IMR-90 (cell line): ENCODE results near the gene CDH23.

Source experiments
- BHLHE40 ChIP-seq: fragments of 150-350 bp; IDR thresholded peaks from 2 replicates; pipeline ENCODE4 v1.6.1; 2016; ENCODE audit warnings: mild to moderate bottlenecking, low read depth, low read length
- CEBPB ChIP-seq: IDR thresholded peaks from 2 replicates; pipeline ENCODE4 v1.6.1; 2012; ENCODE audit warnings: low read depth, low read length, improper control_type of control experiment
- CHD1 ChIP-seq: IDR thresholded peaks from 2 replicates; pipeline ENCODE4 v1.6.1; 2012; ENCODE audit warnings: low read depth, low read length, improper control_type of control experiment
- FOS ChIP-seq: fragments of 150-350 bp; IDR thresholded peaks from 2 replicates; pipeline ENCODE4 v1.6.1; 2016; ENCODE audit warnings: low read depth, low read length
- MAFK ChIP-seq: IDR thresholded peaks from 2 replicates; pipeline ENCODE4 v1.6.1; 2012; ENCODE audit warnings: low read depth, low read length, improper control_type of control experiment
- MAZ ChIP-seq: IDR thresholded peaks from 2 replicates; pipeline ENCODE4 v1.6.1; 2012; ENCODE audit warnings: low read depth, mild to moderate bottlenecking, low read length, improper control_type of control experiment, moderate library complexity, borderline replicate concordance
- MXI1 ChIP-seq: IDR thresholded peaks from 2 replicates; pipeline ENCODE4 v1.6.1; 2012; ENCODE audit warnings: low read depth, mild to moderate bottlenecking, low read length, moderate library complexity, borderline replicate concordance
- POLR2A ChIP-seq: IDR thresholded peaks from 2 replicates; pipeline ENCODE4 v1.6.1; 2012; ENCODE audit warnings: mild to moderate bottlenecking, low read depth, low read length
- RAD21 ChIP-seq: IDR thresholded peaks from 2 replicates; pipeline ENCODE4 v1.6.1; 2012; ENCODE audit warnings: low read length, improper control_type of control experiment
- RCOR1 ChIP-seq: IDR thresholded peaks from 2 replicates; pipeline ENCODE4 v1.6.1; 2012; ENCODE audit warnings: mild to moderate bottlenecking, low read length, improper control_type of control experiment; ENCODE audit not compliant: insufficient replicate concordance
- RFX5 ChIP-seq: IDR thresholded peaks from 2 replicates; pipeline ENCODE4 v1.8.0; 2012; ENCODE audit warnings: low read depth, mild to moderate bottlenecking, low read length, moderate library complexity
- SMC3 ChIP-seq: fragments of 150-350 bp; IDR thresholded peaks from 2 replicates; pipeline ENCODE4 v1.6.1; 2016; ENCODE audit warnings: low read depth, mild to moderate bottlenecking, antibody characterized with exemption, low read length, moderate library complexity
- TF ChIP-seq, protein P1 (sequence below): conservative IDR thresholded peaks from 2 replicates; pipeline ENCODE4 v1.5.1; 2012; ENCODE audit warnings: mild to moderate bottlenecking, low read depth, low read length, improper control_type of control experiment
- TF ChIP-seq, protein P2 (sequence below): fragments of 150-350 bp; IDR thresholded peaks from 2 replicates; pipeline ENCODE4 v1.6.1; 2016; ENCODE audit warnings: low read depth, mild to moderate bottlenecking, low read length, moderate library complexity, borderline replicate concordance

DNA sequence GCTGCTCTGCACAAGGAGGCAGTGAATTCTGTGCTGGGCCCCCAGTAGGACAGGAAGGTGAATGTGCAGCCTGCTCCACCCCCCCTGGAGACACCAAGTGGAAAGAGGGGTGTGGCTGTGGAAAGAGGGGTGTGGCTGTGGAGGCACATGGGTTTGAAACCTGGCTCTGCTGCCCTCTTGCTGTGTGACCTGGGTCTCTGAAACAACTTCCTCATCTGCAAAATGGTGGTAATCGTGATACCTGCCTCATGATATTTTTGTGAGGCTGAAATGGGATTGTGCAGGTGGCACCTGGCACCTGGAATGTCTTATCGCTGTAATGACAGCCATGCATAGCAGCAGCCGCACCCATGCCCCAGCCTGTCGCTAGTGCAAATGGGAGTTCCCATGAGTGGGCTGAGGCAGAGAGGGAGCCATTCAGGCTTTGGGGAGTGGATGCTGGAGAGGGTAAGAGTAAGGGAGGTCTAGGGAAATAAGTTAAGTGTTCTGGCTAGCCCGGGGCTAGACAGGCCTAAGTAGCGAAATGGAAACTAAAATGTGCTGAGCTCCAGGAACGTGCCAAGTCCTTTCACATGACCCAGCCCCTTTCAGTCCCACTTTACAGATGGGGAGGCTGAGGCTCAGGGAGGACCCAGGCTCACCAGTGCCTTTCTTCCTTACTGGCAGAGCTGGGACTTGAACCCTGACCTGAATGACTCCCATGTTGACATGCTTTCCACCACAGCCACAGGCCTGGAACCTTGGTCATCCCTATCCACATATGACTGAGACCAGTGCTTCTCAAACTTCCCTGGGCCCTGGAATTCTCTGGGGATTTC, 287.8 kb downstream of the CDH23 start:
- TF ChIP-seq, protein P1, sequence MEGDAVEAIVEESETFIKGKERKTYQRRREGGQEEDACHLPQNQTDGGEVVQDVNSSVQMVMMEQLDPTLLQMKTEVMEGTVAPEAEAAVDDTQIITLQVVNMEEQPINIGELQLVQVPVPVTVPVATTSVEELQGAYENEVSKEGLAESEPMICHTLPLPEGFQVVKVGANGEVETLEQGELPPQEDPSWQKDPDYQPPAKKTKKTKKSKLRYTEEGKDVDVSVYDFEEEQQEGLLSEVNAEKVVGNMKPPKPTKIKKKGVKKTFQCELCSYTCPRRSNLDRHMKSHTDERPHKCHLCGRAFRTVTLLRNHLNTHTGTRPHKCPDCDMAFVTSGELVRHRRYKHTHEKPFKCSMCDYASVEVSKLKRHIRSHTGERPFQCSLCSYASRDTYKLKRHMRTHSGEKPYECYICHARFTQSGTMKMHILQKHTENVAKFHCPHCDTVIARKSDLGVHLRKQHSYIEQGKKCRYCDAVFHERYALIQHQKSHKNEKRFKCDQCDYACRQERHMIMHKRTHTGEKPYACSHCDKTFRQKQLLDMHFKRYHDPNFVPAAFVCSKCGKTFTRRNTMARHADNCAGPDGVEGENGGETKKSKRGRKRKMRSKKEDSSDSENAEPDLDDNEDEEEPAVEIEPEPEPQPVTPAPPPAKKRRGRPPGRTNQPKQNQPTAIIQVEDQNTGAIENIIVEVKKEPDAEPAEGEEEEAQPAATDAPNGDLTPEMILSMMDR, result no peak
- TF ChIP-seq POLR2A (no peak), CEBPB (no peak), SMC3 (no peak), RFX5 (no peak), CHD1 (no peak), MAFK (no peak), RAD21 (no peak), FOS (no peak), MXI1 (no peak), RCOR1 (no peak), MAZ (no peak), BHLHE40 (no peak)
- TF ChIP-seq, protein P2, sequence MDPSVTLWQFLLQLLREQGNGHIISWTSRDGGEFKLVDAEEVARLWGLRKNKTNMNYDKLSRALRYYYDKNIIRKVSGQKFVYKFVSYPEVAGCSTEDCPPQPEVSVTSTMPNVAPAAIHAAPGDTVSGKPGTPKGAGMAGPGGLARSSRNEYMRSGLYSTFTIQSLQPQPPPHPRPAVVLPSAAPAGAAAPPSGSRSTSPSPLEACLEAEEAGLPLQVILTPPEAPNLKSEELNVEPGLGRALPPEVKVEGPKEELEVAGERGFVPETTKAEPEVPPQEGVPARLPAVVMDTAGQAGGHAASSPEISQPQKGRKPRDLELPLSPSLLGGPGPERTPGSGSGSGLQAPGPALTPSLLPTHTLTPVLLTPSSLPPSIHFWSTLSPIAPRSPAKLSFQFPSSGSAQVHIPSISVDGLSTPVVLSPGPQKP, result no peak
